GM12872 (cell line): Measurements from ENCODE around the gene NPPB.

Experiments
- CTCF ChIP-seq: IDR thresholded peaks from 3 replicates; pipeline ENCODE4 v1.5.1; 2011; ENCODE audit warnings: low read depth, mild to moderate bottlenecking, low read length, moderate library complexity; ENCODE audit not compliant: insufficient read depth

The NPPB gene

GRCh38 chr1:11813021-11813420 lies 45.7 kb downstream of the NPPB start:
- TF ChIP-seq CTCF: no peak
